H1 (cell line): ENCODE results near the gene FSD1. TPM values are rescaled to one million over a fixed set of nuclear protein-coding genes. Genes with fewer than 3 reads are reported as not detected.

Experiments used
- CBX5 ChIP-seq: fragments of 300-800, 300-1000 bp; sonication (generic); IDR thresholded peaks from 2 replicates; pipeline ENCODE4 v1.7.1; 2016; ENCODE audit warnings: antibody characterized with exemption, low read length, low read depth
- CTBP2 ChIP-seq: IDR thresholded peaks from 2 replicates; pipeline ENCODE4 v1.7.0; 2011; ENCODE audit warnings: borderline replicate concordance, mild to moderate bottlenecking, moderate library complexity, mixed read lengths, low read length; ENCODE audit not compliant: insufficient read depth, insufficient read length
- KDM4A ChIP-seq: IDR thresholded peaks from one replicate; pipeline ENCODE4 v1.7.1; 2012; ENCODE audit warnings: low read depth, mild to moderate bottlenecking, moderate library complexity, low read length, inconsistent platforms; ENCODE audit not compliant: severe bottlenecking
- MAFK ChIP-seq: IDR thresholded peaks from 2 replicates; pipeline ENCODE4 v1.6.1; 2012; ENCODE audit warnings: low read depth, mild to moderate bottlenecking, improper control_type of control experiment, low read length
- NRF1 ChIP-seq: IDR thresholded peaks from 2 replicates; pipeline ENCODE4 v1.6.1; 2011; ENCODE audit warnings: mild to moderate bottlenecking, low read depth, low read length, improper control_type of control experiment
- POU5F1 ChIP-seq: IDR thresholded peaks from 2 replicates; pipeline ENCODE4 v1.6.1; 2011; ENCODE audit warnings: low read depth, mild to moderate bottlenecking, low read length, moderate library complexity
- TBP ChIP-seq: IDR thresholded peaks from 2 replicates; pipeline ENCODE4 v1.6.1; 2011; ENCODE audit warnings: low read depth, low read length, improper control_type of control experiment
- polyA plus RNA-seq, 7 experiments: library from polyadenylated mRNA; depleted of rRNA in 3 of 7; stranded (reverse) in 5 of 7; unstranded in 2 of 7; fragments of >200 nt in 5 of 7; fragments of 200-250 nt in 2 of 7; gene quantifications; 1 replicate in 5 of 7; 2 replicates in 1 of 7; 4 replicates in 1 of 7; pipeline versions ENCODE4 v1.2.1 to v1.2.3, GENCODE V29; 2011 to 2013; ENCODE audit warnings: missing spikeins in 2 of 7, mixed read lengths in 2 of 7
- total RNA-seq: library from RNA; stranded (reverse); fragmentation: NEBNext Ultra II Directional; extraction: Animal tissue kit (Norgen Biotek cat#: 25700); gene quantifications from 2 replicates; pipeline ENCODE4 v1.2.1, GENCODE V29; 2021
- TF ChIP-seq, protein P1 (sequence below): fragments of 300-600 bp; sonication (generic); IDR thresholded peaks from 2 replicates; pipeline ENCODE4 v1.7.1; 2012; ENCODE audit warnings: low read length, moderate library complexity, mild to moderate bottlenecking, inconsistent platforms; ENCODE audit not compliant: insufficient replicate concordance
- TF ChIP-seq, protein P2 (sequence below): IDR thresholded peaks from 2 replicates; pipeline ENCODE4 v1.6.1; 2011; ENCODE audit warnings: low read length, improper control_type of control experiment

Gene FSD1
- total and polyA plus RNA-seq, 2 of the 8 experiments (the other 6 are each of a cell fraction or from before 2014, with no cell fraction given): 58.8 to 181 TPM

DNA sequence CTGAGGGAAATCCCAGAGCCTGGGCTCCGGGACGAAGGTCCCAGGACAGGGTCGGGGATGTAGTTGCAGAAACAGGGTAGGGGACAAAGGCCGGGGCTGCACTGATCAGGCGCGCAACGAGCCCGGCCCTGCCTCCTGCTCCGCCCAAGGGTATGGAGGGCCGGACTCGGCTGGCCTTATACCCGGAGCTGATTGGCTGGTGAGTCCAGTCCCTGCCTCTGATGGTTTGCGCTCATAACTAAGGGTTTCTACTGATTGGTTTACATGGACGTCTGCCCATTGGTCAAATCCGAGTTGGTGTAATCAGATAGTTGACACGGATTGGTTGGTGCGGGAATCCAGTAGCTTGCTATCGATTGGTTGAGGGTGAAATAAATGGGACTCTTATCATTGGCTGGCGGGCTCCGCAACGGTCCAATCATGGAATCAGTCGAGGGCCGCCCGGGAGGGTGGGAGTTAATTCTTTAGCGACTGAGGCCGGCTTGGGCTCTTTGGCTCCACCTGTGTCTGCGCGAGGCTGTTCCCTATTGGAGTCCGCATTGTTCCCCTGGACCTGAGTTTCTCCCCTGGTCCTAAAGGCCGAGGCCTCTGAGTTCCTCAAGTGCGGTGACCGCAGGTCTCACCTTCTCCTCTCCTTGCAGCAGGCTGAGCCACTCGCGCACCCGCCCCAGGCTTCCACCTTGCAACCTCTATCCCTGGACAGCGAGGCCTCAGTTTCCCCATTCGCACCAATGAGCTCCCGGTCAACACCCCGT is 38.4 kb downstream of the FSD1 start (continued):
- no peak for TF ChIP-seq CTBP2
- TF ChIP-seq CBX5: no peak
- TF ChIP-seq, protein P1, sequence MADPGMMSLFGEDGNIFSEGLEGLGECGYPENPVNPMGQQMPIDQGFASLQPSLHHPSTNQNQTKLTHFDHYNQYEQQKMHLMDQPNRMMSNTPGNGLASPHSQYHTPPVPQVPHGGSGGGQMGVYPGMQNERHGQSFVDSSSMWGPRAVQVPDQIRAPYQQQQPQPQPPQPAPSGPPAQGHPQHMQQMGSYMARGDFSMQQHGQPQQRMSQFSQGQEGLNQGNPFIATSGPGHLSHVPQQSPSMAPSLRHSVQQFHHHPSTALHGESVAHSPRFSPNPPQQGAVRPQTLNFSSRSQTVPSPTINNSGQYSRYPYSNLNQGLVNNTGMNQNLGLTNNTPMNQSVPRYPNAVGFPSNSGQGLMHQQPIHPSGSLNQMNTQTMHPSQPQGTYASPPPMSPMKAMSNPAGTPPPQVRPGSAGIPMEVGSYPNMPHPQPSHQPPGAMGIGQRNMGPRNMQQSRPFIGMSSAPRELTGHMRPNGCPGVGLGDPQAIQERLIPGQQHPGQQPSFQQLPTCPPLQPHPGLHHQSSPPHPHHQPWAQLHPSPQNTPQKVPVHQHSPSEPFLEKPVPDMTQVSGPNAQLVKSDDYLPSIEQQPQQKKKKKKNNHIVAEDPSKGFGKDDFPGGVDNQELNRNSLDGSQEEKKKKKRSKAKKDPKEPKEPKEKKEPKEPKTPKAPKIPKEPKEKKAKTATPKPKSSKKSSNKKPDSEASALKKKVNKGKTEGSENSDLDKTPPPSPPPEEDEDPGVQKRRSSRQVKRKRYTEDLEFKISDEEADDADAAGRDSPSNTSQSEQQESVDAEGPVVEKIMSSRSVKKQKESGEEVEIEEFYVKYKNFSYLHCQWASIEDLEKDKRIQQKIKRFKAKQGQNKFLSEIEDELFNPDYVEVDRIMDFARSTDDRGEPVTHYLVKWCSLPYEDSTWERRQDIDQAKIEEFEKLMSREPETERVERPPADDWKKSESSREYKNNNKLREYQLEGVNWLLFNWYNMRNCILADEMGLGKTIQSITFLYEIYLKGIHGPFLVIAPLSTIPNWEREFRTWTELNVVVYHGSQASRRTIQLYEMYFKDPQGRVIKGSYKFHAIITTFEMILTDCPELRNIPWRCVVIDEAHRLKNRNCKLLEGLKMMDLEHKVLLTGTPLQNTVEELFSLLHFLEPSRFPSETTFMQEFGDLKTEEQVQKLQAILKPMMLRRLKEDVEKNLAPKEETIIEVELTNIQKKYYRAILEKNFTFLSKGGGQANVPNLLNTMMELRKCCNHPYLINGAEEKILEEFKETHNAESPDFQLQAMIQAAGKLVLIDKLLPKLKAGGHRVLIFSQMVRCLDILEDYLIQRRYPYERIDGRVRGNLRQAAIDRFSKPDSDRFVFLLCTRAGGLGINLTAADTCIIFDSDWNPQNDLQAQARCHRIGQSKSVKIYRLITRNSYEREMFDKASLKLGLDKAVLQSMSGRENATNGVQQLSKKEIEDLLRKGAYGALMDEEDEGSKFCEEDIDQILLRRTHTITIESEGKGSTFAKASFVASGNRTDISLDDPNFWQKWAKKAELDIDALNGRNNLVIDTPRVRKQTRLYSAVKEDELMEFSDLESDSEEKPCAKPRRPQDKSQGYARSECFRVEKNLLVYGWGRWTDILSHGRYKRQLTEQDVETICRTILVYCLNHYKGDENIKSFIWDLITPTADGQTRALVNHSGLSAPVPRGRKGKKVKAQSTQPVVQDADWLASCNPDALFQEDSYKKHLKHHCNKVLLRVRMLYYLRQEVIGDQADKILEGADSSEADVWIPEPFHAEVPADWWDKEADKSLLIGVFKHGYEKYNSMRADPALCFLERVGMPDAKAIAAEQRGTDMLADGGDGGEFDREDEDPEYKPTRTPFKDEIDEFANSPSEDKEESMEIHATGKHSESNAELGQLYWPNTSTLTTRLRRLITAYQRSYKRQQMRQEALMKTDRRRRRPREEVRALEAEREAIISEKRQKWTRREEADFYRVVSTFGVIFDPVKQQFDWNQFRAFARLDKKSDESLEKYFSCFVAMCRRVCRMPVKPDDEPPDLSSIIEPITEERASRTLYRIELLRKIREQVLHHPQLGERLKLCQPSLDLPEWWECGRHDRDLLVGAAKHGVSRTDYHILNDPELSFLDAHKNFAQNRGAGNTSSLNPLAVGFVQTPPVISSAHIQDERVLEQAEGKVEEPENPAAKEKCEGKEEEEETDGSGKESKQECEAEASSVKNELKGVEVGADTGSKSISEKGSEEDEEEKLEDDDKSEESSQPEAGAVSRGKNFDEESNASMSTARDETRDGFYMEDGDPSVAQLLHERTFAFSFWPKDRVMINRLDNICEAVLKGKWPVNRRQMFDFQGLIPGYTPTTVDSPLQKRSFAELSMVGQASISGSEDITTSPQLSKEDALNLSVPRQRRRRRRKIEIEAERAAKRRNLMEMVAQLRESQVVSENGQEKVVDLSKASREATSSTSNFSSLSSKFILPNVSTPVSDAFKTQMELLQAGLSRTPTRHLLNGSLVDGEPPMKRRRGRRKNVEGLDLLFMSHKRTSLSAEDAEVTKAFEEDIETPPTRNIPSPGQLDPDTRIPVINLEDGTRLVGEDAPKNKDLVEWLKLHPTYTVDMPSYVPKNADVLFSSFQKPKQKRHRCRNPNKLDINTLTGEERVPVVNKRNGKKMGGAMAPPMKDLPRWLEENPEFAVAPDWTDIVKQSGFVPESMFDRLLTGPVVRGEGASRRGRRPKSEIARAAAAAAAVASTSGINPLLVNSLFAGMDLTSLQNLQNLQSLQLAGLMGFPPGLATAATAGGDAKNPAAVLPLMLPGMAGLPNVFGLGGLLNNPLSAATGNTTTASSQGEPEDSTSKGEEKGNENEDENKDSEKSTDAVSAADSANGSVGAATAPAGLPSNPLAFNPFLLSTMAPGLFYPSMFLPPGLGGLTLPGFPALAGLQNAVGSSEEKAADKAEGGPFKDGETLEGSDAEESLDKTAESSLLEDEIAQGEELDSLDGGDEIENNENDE: no peak
- TF ChIP-seq KDM4A: peak; percentile 17
- peak; percentile 25 for TF ChIP-seq TBP
- peak; percentile 26; the same call in 1 of the 2 replicates for TF ChIP-seq NRF1
- no peak for TF ChIP-seq POU5F1
- TF ChIP-seq, protein P2, sequence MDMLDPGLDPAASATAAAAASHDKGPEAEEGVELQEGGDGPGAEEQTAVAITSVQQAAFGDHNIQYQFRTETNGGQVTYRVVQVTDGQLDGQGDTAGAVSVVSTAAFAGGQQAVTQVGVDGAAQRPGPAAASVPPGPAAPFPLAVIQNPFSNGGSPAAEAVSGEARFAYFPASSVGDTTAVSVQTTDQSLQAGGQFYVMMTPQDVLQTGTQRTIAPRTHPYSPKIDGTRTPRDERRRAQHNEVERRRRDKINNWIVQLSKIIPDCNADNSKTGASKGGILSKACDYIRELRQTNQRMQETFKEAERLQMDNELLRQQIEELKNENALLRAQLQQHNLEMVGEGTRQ: 0 out of 2 replicates have a peak, but pooled peaks have one; percentile 12
- peak; percentile 56; the same call in 1 of the 2 replicates for TF ChIP-seq MAFK
